ENCODE data around the gene ARHGEF7. TPM values are rescaled to one million over a fixed set of nuclear protein-coding genes. Genes with fewer than 3 reads are reported as not detected.
"Not testable (repeated sequence)": the region's sequence is repeated elsewhere in the genome, so short reads cannot be mapped to it uniquely, and the experiment has no call there.

The ARHGEF7 gene, protein sequence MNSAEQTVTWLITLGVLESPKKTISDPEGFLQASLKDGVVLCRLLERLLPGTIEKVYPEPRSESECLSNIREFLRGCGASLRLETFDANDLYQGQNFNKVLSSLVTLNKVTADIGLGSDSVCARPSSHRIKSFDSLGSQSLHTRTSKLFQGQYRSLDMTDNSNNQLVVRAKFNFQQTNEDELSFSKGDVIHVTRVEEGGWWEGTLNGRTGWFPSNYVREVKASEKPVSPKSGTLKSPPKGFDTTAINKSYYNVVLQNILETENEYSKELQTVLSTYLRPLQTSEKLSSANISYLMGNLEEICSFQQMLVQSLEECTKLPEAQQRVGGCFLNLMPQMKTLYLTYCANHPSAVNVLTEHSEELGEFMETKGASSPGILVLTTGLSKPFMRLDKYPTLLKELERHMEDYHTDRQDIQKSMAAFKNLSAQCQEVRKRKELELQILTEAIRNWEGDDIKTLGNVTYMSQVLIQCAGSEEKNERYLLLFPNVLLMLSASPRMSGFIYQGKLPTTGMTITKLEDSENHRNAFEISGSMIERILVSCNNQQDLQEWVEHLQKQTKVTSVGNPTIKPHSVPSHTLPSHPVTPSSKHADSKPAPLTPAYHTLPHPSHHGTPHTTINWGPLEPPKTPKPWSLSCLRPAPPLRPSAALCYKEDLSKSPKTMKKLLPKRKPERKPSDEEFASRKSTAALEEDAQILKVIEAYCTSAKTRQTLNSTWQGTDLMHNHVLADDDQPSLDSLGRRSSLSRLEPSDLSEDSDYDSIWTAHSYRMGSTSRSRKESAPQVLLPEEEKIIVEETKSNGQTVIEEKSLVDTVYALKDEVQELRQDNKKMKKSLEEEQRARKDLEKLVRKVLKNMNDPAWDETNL
- total RNA-seq: 10 to 100 TPM; 34.9 to 43.9 (median 38.6) TPM
- polyA plus RNA-seq: 21.3 TPM
- long read RNA-seq, donor 1, partial matches to known transcripts: 12 of 21 reads
- long read RNA-seq, donor 1, other reads (novel, unspliced or antisense): 9 of 21 reads
- long read RNA-seq, donor 2, partial matches to known transcripts: 7 of 14 reads
- long read RNA-seq, donor 2, other reads (novel, unspliced or antisense): 7 of 14 reads
- long read RNA-seq, donor 3, partial matches to known transcripts: 44 of 72 reads
- long read RNA-seq, donor 3, other reads (novel, unspliced or antisense): 28 of 72 reads
- long read RNA-seq, donor 4, partial matches to known transcripts: 5 of 9 reads
- long read RNA-seq, donor 4, other reads (novel, unspliced or antisense): 4 of 9 reads

DNA sequence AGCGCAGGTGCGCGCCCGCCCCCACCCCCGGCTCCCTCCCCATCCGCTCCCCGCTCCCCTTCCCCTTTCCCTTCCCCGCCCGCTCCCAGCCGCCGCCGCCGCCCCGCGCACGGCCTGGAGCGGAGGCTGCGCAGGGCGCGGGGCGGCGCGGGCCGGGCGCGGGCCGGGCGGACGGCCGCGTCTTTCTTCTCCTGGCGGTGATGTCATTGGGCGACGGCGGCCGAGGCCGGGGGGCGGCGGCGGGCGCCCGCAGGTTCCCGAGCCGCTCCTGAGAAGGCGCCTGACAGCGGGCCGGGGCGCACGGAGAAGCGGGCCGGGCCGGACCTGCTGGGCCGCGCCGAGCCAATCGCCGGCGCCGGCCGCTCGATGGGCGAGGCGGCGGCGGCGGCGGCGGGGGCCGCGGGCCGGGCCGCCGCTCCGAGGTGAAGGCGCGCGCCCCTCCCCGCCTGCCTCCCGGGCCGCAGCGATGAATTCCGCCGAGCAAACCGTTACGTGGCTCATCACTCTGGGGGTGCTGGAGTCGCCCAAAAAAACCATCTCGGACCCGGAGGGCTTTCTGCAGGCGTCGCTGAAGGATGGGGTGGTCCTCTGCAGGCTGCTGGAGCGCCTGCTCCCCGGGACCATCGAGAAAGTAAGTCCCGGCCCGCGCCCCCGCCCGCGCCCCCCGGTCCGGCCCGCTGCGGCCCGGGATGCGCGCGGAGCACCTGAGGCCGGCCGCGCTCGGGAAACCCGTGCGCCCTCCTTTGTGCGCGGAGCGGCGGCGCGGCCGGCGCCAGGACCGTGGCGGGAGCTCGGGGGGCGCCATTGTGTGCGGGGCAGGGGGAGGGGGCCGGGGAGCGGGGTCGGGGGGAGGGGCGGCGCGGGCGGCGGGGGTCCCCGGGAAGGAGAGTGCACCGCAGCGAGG lies at the start of gene ARHGEF7:
ARHGEF7 (plus strand) TSS at position 250 of the 904 bp plus-strand sequence; CDS start at position 467, 217 bp downstream.
- Histone ChIP-seq H3K4me3 (ENCODE audit: low read length) (peak within 1 kb of the TSS; percentile 93), H3K9me3 (ENCODE audit: control insufficient read depth, low read length) (no peaks in the 10 kb centered on the region), H3K27me3 (ENCODE audit: control insufficient read depth, insufficient read depth) (no peaks in the 10 kb centered on the region), H3K4me1 (ENCODE audit: control insufficient read depth, insufficient read depth, low read length) (no peaks in the 10 kb centered on the region), H3K27ac (ENCODE audit: low read length) (peak within 1 kb of the TSS; percentile 66)
- ATAC-seq (peak; percentile 43 to 48), DNase-seq (peak in 2 of 3 donors; percentile 66 to 70)
- intact Hi-C loops (cut with DNase I): no loop called here
- WGBS: under 1% methylated on average over 130 of the region's 137 CpGs

DNA sequence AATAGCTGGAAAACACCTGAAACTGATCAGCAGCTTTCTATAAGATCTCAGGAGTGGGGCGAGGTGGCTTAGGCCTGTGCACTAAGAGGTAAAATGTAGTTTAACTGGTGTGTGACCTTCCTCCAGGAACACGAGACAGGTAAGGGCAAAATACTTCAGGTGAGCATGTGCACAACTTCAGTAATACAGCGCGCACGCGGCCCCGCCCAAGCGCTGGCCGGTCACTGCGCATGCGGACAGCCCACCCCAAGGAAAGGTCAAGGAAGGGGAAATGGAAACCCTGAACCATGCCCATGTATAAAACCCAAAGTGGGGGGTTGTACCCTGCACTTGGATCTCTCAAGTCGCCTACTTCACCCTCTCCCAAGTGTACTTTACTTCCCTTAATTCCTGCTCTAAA lies 49.4 kb upstream of the ARHGEF7 start:
- intact Hi-C loops (cut with DNase I): loop anchor here in 3 of 4 donors (5.0 to 10.0 kb wide), 3 partner anchors 157 to 162 kb away; no protein-coding TSS in a partner anchor
- H3K27me3 ChIP-seq (ENCODE audit: control insufficient read depth, insufficient read depth): no peaks in the 10 kb centered on the region
- DNase-seq: no peak
- H3K27ac ChIP-seq (ENCODE audit: low read length): no peak overlapping the region
- H3K9me3 ChIP-seq (ENCODE audit: control insufficient read depth, low read length): no peaks in the 10 kb centered on the region
- ATAC-seq: no peak
- no peak overlapping the region for H3K4me3 ChIP-seq (ENCODE audit: low read length)
- H3K4me1 ChIP-seq (ENCODE audit: control insufficient read depth, insufficient read depth, low read length): no peaks in the 10 kb centered on the region
- WGBS: 94% methylated on average over 12 of the region's 12 CpGs

DNA sequence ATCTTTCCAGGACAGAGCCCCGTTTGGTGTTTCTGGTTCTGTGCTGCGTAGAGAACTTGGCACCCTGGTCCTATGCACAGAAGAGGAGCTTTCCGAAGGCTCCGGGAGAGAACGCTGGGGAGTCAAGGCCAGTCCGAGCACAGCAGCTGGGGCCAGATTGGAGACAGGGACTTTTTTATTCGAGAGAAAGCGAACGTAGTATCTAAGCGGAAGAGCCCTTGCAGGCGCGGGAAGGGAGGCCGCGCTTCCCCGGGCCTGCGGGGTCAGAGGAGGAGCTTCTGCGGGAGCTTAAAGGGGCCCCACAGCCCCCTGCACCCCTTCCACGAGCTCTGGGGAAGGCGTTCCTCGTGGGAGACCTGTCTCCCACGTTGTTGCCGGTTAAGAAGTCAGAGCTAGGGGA lies 48.6 kb upstream of the ARHGEF7 start:
- intact Hi-C loops (cut with DNase I): loop anchor here in 3 of 4 donors (5.0 to 10.0 kb wide), 3 partner anchors 156 to 161 kb away; no protein-coding TSS in a partner anchor
- 32% methylated on average over 22 of the region's 22 CpGs for WGBS
- Histone ChIP-seq H3K27ac (ENCODE audit: low read length) (no peak overlapping the region), H3K4me3 (ENCODE audit: low read length) (peak overlapping the region; percentile 26), H3K27me3 (ENCODE audit: control insufficient read depth, insufficient read depth) (no peaks in the 10 kb centered on the region), H3K4me1 (ENCODE audit: control insufficient read depth, insufficient read depth, low read length) (no peaks in the 10 kb centered on the region), H3K9me3 (ENCODE audit: control insufficient read depth, low read length) (no peaks in the 10 kb centered on the region)
- DNase-seq (peak in 2 of 3 donors; percentile 65 to 68), ATAC-seq (peak; percentile 58 to 60)

DNA sequence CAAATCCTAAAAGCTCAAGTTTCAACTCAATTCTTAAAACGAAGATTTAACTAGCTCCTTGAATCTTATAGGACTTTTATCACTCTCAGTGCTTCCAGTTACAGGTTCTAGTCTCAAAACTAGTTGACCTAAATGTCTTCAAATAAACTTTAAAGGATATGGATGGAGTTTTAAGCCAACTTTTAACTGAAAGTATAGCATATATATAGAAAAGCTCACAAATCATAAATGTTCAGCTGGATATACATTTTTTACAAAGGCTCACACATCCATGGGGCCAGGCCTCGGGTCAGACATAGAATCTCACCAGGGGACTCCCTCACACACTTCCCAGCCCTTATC lies 47.1 kb upstream of the ARHGEF7 start:
- no peak for DNase-seq
- Histone ChIP-seq H3K9me3 (ENCODE audit: control insufficient read depth, low read length) (no peaks in the 10 kb centered on the region), H3K4me1 (ENCODE audit: control insufficient read depth, insufficient read depth, low read length) (no peaks in the 10 kb centered on the region), H3K27ac (ENCODE audit: low read length) (no peak overlapping the region), H3K4me3 (ENCODE audit: low read length) (no peak overlapping the region), H3K27me3 (ENCODE audit: control insufficient read depth, insufficient read depth) (no peaks in the 10 kb centered on the region)
- 13% methylated on average over 2 of the region's 2 CpGs for whole genome bisulfite sequencing
- intact Hi-C loops (cut with DNase I): loop anchor here in 3 of 4 donors (5.0 to 10.0 kb wide), 3 partner anchors 154 to 159 kb away; no protein-coding TSS in a partner anchor
- ATAC-seq: no peak

DNA sequence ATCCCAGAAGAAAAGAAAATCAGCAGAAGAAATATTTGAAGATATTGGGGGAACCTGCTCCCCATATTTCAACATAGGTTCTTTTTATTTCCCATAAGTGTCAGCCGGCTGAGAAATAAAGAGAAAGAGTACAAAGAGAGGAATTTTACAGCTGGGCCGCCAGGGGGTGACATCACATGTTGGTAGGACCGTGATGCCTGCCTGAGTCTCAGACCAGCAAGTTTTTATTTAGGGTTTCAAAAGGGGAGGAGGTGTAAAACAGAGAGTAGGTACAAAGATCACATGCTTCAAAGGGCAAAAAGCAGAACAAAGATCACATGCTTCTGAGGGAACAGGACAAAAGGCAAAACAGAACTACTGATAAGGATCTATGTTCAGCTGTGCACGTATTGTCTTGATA lies 44.0 kb upstream of the ARHGEF7 start:
- WGBS: 71% methylated on average over 4 of the region's 4 CpGs
- H3K27me3 ChIP-seq (ENCODE audit: control insufficient read depth, insufficient read depth); intact Hi-C loops (cut with DNase I); DNase-seq; H3K27ac ChIP-seq (ENCODE audit: low read length); H3K9me3 ChIP-seq (ENCODE audit: control insufficient read depth, low read length); H3K4me1 ChIP-seq (ENCODE audit: control insufficient read depth, insufficient read depth, low read length); H3K4me3 ChIP-seq (ENCODE audit: low read length); ATAC-seq: not testable (repeated sequence)

DNA sequence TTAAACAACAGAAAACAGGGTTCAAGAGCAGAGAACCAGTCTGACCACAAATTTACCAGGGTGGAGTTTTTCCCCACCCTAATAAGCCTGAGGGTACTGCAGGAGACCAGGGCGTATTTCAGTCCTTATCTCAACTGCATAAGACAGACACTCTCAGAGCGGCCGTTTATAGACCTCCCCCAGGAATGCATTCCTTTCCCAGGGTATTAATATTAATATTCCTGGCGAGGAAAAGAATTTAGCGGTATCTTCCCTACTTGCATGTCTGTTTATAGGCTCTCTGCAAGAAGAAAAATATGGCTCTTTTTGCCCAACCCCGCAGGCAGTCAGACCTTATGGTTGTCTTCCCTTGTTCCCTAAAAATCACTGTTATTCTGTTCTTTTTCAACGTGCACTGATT lies 43.6 kb upstream of the ARHGEF7 start:
- DNase-seq; H3K4me3 ChIP-seq (ENCODE audit: low read length); H3K4me1 ChIP-seq (ENCODE audit: control insufficient read depth, insufficient read depth, low read length); intact Hi-C loops (cut with DNase I); ATAC-seq; H3K27me3 ChIP-seq (ENCODE audit: control insufficient read depth, insufficient read depth); H3K27ac ChIP-seq (ENCODE audit: low read length); H3K9me3 ChIP-seq (ENCODE audit: control insufficient read depth, low read length): not testable (repeated sequence)
- WGBS: 71% methylated on average over 7 of the region's 7 CpGs

DNA sequence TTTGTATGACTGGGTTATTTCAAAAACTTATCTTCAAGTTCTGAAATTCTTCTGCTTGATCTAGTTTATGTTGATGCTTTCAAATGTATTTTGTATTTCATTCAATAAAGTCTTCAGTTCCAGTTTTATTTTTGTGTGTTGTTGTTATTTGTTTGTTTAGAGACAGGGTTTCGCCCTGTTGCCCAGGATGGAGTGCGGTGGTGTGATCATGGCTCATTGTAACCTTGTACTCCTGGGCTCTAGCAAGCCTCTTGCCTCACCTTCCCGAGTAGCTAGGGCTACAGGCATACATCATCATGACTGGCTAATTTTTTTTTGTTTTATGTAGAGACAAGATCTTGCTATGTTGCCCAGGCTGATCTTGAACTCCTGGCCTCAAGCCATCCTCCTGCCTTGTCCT lies 40.3 kb upstream of the ARHGEF7 start:
- ATAC-seq: no peak
- no peaks in the 10 kb centered on the region for H3K9me3 ChIP-seq (ENCODE audit: control insufficient read depth, low read length)
- H3K27me3 ChIP-seq (ENCODE audit: control insufficient read depth, insufficient read depth): no peaks in the 10 kb centered on the region
- intact Hi-C loops (cut with DNase I): no loop called here
- DNase-seq: no peak
- no peaks in the 10 kb centered on the region for H3K4me1 ChIP-seq (ENCODE audit: control insufficient read depth, insufficient read depth, low read length)
- H3K27ac ChIP-seq (ENCODE audit: low read length): no peak overlapping the region
- no peak overlapping the region for H3K4me3 ChIP-seq (ENCODE audit: low read length)
- WGBS: 89% methylated on average over 3 of the region's 3 CpGs

DNA sequence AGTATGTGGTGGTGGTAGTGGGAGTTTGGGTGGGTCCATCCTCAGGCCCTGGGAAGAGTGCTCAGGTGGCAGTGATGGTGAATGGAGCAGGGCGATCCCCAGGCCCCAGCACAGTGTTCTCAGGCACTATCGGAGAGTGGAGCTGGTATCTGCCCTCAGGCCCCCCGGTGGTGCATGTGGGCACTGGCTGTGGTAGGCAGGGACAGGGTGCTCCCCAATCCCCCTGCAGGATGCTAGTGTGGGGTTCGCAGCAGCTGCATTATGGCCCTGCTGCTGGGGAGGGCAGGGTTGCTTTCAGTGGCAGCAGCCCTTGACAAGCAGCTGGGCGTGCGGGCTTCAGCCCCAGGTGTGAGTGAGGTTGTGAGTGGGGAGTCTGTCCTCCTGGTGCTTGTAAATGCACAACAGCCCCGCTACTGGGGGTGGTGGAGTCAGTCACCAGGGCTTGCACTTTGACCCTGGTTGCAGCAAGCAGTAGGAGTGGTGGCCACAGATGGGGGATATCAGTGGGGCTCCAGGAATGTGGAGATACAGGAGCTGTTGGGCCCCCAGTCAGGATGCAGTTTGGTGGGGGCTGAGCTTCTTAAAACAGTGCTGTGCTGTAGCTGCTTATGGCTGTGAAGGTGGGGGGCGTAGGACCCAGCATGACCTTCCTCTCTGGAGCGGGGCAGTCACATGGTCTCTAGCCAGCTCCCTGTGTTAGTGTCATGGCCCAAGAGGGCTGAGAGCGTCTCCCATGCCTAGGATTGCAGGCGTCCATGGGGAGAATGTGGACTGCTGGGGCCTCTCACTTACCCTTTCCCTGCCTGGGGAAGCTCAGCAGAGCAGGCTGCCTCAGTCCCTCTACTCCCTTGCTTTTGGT lies 38.7 kb upstream of the ARHGEF7 start:
- H3K4me1 ChIP-seq (ENCODE audit: control insufficient read depth, insufficient read depth, low read length): no peaks in the 10 kb centered on the region
- no peaks in the 10 kb centered on the region for H3K27me3 ChIP-seq (ENCODE audit: control insufficient read depth, insufficient read depth)
- intact Hi-C loops (cut with DNase I): no loop called here
- H3K27ac ChIP-seq (ENCODE audit: low read length): no peak overlapping the region
- no peak overlapping the region for H3K4me3 ChIP-seq (ENCODE audit: low read length)
- ATAC-seq (no peak), DNase-seq (no peak)
- 83% methylated on average over 11 of the region's 11 CpGs for WGBS
- no peaks in the 10 kb centered on the region for H3K9me3 ChIP-seq (ENCODE audit: control insufficient read depth, low read length)

DNA sequence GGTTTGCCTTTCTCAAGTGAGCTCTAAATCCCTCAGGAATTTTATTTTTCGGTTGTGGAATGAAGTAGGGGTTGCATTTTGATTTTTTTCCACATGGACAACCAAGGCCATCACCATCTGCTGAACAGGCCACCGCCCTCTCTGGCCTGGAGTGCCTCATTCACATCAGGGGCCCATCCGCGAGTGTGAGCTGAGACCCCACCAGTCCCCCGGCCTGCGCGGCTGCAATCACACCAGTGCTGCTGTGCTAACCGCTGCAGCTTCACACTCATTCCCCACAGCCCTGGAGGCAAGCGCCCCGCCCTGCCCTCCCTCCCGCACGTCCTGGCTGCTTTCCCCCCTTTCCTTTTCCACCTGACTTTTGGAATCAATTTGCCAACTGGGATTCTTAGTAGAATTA lies 35.7 kb upstream of the ARHGEF7 start:
- DNase-seq (no peak), ATAC-seq (no peak)
- no peak overlapping the region for H3K27ac ChIP-seq (ENCODE audit: low read length)
- no peak overlapping the region for H3K4me3 ChIP-seq (ENCODE audit: low read length)
- H3K27me3 ChIP-seq (ENCODE audit: control insufficient read depth, insufficient read depth): no peaks in the 10 kb centered on the region
- 83% methylated on average over 12 of the region's 12 CpGs for WGBS
- no peaks in the 10 kb centered on the region for H3K9me3 ChIP-seq (ENCODE audit: control insufficient read depth, low read length)
- peaks cover 2% of the 10 kb centered on the region for H3K4me1 ChIP-seq (ENCODE audit: control insufficient read depth, insufficient read depth, low read length)
- intact Hi-C loops (cut with DNase I): no loop called here

Measured in right cardiac atrium (tissue), 5 donors.